ENCODE results near the gene SPDYE4.

The SPDYE4 gene

DNA sequence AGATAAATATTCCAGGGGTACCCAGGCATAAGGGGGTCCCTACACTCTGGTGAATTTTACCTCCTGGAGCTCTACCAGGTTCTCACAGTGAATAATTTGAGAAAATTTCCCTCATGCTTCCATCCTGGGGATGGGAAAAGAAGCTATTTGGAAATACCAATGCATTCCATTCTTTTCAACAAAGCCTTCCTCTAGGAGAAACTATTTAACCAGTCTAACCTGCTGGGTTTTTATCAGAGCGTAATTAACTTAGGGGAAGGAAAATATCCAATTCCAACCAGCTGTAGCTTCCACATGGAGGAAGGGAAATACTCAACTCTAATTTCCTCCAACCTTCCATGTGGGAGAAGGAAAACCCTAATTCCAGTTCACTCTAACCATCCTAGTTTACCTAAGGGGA, 23.8 kb upstream of the SPDYE4 start:
- no peak for DNase-seq

DNA sequence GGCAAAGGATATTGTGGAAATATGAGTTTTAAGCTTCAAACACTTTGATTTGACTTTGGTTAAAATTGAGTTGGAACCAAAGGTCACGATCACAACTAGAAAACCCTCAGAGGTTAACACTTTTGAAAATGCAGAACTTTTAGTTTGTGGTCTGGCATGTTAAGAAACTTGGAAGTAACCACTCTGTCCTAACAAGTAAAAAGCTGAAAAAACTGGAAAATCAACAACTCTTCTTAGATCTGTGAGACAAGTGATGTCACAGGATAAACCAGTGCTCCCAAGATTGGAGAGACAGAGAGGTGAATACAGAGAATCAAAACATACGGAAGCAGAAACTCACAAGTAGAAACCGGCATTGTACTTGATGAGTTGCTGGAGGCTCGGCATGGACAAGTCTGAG, 23.4 kb upstream of the SPDYE4 start:
- DNase-seq = no peak

DNA sequence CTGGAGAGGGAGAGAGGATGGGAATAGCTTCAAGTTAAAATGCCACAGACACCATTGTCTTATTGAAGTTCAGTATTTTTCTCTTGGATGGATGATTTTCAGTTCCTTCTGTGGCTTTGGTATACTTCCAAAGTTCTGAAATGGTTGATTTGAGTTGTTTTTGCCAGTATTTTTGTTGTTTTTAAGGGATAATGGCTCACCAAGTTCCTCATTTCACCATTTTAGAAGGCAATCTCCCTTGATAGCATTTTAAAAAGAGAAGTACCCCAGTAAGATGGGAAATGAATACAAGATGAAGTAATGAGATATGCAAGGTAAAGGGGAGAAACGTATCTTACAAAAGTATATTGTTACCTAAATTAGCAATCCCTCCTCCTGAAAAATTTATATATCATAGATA, 18.5 kb upstream of the SPDYE4 start:
- DNase-seq = no peak

DNA sequence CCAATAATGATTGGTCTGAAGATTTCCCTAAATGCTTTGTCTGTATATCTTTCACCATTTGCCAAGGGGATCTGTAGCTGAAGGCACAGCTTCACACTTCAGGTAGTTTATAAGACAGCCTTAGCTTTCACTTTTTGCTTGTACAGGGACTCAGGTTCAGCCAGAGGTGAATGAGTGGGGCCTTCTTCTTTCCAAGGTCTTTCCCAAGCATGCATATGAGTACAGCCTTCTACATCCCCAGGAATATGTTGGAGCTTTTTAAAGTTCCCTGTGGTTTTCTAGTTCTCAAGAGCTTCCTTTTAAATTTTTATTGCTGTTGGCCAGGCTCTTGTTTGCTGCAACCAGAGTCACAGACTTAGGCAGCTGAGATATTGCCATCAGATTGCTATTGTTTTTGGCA, 17.9 kb upstream of the SPDYE4 start:
- DNase-seq = no peak

DNA sequence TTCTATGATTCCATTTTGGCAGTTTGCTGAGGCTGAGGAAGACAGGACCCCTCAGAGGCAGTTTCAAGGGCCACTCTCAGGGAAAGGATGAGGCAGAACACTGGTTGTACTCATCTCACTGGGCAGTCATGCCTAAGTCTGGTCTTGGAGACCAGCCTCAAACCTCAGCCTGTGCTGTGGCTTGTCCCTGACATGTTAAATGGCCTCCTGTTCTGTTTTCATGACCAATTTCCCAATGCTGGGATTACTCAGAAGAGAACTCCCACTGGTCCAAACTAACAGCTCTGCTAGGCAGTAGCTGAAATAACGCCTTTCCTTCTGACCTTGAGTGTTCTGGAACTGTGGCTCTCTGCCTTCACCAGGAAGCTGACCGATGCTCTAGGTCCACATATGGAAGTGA, 8.4 kb upstream of the SPDYE4 start:
- no peak for DNase-seq

DNA sequence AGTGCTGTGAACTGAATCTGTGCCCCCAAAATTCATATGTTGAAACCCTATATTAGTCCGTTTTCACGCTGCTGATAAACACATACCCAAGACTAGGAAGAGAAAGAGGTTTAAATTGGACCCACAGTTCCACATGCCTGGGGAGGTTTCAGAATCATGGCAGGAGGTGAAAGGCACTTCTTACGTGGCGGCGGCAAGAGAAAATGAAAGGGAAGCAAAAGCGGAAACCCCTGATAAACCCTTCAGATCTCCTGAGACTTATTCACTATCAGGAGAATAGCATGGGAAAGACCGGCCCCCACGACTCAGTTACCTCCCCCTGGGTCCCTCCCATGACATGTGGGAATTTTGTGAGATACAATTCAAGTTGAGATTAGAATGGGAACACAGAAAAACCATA, 3.7 kb upstream of the SPDYE4 start:
- no peak for DNase-seq

DNA sequence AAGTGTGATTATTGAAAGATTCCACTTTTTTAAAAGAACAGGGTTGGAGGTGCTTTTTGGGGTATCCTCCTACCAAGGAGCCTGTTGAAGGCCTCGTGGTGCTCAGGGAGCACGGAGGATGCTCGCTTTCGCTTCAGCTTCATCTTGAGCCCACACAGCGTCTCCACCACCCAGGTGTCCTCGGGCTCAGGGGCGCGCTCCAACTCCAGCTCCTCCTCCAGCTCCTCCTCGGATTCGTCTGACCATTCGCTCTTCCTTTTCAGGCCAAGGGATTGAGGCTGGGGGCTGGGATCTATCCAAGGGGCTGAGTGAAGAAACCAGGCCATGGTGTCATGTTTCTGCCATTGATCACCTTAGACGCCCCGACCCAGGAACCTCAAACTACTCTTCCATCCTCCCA, 1.2 kb downstream of the SPDYE4 start:
- no peak for DNase-seq

DNA sequence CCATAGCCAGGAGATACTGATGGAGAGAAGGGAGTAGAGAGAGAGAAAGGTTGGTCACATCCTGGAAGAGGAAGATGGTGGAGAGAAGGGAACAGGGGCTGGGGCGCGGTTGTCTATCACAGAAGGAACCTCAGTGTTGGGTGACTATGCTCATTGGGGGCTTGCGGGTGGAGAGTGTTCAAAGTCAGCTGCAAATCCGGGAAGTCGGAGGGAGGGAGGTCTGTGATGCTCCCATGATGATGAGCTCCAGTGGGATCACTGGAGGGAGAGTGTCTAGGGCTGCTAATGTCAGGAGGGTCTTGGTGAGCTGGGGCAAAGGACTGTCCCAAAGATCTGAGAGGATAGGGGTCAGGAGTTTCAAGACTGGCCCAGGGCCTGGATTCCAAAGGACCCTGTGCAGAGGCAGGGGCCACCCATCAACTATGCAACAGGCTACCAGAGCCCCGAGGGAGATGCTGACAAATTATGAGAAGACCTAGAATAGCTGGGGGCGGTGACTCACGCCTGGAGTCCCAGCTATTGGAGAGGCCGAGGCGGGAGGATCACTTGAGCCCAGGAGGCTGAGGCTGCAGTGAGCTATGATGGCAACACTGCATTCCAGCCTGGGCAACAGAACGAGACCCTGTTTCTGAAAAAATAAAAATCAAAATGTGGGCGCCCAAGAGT, 2.6 kb downstream of the SPDYE4 start:
- DNase-seq = no peak

DNA sequence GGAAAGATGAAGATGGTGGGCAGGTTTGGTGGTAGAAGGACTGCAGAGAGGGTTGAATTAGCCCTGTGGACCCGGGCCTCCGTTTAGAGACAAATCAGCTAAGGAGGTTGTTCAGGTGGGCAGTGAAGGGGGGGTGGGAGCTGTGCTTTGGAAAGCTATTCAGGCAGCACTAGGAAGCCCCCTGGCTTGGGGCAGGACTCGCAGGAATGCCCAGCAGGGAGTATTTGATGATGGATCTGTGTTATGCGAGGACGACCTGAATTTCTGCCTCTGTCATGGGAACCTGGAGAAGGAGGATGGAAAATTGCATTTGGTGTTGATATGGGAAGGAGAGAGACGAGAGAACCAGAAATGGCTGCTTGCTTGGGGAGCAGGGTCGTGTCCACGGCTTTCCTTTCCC, 3.5 kb downstream of the SPDYE4 start:
- DNase-seq = no peak

DNA sequence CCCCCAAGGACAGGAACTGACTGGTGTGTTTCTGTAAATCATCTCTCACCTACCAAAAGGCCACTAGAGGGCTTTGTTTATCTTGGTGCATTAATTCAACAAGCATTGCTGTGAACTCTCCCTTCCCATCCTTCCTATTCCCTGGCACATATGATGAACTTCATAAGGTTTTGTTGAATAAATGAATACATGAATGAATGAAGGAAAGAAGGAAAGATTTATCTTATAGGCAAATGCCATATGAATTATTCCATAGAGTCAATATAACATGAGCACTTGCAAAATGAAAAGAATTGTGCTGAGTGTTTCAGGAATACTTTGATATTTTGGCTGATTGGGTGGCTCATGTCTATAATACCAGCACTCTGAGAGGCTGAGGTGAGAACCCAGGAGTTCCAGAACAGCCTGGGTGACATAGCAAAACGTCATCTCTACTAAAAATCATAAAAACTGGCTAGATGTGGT, 4.3 kb downstream of the SPDYE4 start:
- DNase-seq = no peak

DNA sequence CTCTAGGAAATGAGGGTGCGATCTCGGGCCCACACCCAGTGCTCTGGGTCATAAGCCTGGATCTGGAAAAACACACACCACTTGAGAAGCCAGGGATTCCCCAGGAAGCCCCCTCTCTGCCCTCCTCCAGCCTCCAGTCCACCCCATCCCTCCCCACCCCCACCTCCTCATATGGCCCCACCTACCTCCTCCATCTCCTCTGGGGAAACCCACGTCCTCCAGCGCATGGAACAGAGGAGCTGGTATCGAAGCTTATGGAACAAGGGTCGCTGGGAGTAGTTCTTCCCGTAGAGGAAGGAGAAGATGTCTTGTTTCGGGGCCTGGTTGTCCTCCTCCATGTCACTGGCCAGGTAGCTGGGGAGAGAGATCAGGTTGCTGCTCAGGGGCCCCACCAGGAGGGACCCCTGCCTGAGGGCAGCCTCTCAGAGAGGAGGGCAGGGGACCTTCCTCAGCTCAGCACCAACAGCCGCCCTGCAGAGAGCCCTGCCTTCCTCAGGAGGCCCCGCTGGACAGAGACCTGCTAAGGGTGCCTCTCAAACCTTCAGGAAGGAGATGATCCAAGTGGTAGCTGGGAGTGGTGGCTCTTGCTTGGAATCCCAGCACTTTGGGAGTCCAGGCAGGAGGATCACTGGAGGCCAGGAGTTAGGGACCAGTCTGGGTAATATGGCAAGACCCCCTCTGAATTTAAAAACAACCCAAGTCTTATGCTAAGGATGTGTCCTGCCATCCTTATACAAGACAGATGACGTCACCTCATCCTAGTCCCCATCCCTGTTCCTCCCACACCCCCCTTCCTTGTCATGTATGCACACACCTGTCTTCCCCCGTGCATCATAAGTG, 5.0 kb downstream of the SPDYE4 start:
- no peak for DNase-seq

DNA sequence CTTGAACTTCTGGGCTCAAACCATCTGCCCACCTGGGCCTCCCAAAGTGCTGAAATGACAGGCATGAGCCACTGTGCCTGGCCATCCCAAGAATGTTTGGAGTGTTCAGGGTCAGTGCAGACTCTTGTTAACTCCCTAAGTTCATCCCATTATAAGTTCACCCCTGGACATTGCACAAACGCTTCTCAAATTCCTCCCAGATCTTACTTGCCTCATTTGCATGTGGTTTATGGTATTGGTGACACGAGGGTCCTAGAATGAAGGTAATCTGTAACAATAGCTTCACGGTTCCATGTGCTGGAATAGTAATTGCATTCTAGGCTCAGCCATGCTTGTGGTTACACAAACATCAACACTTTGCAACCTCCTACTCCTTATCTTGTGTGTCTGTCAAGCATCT, 8.7 kb downstream of the SPDYE4 start:
- DNase-seq = no peak

DNA sequence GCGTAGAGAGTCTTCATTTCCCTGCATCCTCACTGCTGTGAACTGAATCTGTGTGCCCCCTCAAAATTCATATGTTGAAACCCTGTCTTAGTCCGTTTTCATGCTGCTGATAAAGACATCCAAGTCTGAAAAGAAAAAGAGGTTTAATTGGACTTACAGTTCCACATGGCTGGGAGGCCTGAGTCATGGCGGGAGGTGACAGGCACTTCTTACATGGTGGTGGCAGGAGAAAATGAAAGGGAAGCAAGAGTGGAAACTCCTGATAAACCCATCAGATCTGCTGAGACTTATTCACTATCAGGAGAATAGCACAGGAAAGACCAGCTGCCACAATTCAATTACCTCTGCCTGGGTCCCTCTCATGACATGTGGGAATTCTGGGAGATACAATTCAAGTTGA, 10.6 kb downstream of the SPDYE4 start:
- no peak for DNase-seq

DNA sequence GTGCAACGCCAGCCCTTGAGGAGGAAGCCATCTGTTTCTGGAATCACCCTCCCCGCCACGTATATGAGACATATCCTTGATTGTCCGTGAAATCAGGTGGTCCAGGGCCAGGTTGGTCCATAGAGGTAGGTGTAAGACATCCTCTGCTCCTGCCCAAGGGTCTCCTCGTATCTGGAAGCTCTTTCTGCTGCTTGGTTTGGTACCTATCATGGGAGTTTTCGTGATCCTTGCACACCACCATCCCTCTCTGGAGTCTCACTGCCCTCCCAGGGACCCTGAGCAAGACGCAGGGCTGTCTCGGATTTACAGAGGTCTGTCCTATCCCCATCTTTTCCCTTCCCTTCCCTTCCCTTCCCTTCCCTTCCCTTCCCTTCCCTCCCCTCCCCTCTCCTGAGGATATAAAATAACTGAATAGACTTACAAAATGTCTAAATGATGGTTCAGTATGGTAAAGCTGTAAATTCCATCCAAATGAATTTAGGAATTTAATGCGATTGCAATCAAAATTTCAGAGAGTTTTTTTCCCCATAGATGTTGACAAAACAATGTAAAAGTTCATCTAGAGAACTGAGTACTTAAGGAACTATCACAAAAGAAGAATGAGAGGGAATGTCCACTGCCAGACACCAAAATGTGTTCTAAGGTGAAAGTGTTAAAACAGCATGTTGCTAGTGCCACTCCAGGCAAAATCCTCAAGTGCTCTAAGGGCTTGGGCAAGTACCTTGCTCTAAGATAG, 11.7 kb downstream of the SPDYE4 start:
- DNase-seq = no peak

DNA sequence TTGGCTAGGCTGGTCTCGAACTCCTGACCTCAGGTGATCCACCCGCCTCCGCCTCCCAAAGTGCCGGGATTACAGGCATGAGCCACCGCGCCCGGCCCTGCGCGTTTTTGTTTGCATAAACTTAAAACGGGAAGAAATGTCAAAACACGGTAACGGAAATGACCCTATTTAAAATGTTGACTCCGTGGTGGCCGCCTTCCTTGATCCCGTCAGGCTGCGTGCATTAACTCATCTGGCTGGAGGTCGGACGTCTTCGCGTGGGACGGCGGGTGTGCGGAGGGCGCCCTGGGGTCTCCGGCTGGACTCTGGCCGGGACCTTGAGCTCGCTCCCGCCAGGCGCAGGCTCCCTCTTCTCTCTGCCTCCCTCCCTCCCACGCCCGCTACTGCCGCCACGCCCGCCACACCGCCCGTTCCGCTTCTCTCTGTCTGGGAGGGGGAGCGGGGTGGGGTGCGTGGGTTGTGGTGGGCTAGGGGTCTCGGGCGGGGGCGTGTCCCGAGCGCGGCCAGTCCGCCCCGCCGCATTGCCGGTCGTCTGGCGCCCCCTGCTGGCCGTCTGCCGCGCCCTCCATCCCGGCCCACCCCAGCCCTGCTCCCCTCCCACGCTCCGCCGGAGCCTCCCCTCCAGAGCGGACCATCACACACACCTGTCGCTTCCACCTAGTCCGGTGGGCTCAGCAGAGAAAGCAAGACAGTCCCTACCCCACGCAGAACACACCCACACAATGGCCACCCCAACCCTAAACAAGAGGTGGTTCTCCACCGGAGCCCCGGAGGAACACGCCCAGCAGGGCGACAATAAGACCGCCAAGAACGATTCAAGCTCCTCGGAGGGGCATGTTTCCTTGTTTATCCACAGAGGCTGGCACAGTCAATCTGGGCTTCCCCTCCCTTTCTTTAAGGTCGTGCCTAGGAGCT, 12.5 kb downstream of the SPDYE4 start:
- DNase-seq = peak; percentile 35

DNA sequence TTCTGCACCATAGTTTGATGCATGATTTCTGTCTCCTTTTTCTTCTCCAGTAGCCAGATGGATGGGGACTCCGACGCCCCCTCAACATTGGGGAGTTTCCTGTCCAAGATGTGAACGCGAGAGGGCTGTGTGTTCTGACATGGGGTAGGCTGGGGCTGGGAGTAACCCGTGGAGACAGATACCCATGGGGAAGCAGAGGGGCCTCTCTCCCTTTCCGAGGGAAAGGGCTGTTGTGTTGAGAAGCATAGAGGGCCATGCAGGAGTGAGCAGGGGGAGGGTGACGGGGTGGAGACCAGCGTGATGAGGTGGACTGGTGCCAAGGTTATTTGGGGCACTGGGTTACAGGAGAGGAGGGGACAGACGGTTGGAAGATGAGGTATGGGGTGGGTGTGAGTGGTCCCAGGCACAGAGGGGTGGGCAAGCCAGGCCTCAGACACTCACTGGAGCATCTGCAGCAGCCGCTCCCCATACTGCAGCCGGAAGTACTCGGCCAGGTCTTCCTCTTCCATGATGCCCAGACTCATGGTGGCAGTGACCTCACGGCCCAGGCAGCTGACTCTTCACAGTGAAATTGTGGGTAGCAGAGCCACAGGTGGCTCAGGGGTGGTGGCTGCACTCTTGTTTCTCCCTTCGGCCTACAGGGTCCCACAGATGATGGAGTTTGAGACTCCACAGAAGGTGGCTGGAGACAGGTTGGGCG, 14.1 kb downstream of the SPDYE4 start:
- DNase-seq = no peak

DNA sequence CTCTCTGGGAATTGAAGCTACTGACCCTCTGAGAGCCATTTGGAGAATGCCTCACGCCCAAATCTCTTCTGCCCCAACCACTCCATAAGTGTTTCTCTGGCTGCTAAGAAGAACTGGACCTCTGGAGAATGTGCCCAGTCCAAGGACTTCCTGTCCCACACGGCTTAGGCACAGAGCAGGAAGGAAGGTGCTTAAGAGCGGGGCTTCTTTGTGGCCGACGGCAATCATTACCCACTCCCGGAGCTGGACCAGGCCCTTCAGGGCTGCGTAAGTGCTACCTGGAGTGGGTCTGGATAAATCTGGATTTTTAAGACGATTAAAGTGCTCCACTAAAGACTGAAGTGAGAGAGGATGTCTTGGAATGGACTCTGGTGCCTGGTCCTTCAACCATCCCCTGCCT, 15.5 kb downstream of the SPDYE4 start:
- DNase-seq = no peak

DNA sequence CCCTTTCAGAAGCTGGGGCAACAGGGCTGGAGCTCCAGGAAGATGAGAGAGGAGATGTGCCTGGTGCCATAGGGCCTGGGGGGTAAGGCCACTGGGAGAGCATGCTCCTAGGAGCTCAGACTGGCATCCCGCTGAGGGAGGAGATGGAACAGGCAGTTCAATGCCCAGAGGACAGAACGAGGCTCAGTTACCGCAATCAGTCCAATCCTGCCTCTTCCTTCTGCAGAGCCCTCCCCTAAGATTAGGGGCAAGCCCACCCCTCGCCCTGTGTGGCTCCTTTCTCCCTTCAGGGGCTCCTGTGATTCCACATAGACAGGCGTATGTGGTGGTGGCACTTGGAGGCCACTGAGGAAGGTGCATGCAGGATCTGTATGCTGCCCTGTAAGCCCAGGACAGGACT, 16.1 kb downstream of the SPDYE4 start:
- DNase-seq = no peak

DNA sequence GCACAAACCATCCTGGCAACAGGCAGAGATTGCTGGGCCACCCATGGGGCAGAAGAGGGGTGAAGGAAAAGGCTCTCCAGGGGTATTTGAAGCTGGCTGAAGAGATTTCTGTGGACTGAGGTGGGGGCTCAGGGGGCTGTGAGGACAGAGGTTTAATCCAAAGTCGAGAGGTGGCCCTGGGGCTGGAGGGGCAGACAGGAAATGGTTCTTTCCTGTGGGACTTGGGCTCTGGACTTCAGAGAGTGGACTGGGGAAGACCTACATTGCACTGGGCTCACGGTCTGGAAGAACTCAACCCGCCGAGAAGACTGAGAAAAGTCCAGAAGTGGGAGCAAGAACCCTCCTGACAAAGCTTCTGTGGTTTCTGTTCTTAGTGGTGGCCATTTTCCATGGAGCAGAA, 16.6 kb downstream of the SPDYE4 start:
- no peak for DNase-seq

DNA sequence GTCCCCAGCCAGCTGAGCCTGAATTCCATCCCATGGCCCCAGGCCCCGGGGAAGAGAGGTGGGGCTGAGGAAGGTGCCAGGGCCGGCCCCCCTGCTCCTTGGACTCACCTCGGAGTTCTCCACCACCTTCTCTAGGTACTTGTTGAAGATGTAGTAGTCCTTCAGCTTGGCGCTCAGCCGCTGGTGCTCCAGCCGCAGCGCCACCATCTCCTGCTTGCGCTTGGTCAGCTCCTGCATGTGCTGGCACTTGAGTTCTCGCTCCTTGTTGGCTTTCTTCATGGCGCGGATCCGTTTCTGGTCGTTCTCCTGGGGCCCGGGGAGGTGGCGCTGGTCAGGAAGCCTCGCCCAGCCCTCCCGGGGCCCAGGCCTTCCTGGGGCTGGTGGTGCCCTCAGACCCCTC, 17.0 kb downstream of the SPDYE4 start:
- no peak for DNase-seq

DNA sequence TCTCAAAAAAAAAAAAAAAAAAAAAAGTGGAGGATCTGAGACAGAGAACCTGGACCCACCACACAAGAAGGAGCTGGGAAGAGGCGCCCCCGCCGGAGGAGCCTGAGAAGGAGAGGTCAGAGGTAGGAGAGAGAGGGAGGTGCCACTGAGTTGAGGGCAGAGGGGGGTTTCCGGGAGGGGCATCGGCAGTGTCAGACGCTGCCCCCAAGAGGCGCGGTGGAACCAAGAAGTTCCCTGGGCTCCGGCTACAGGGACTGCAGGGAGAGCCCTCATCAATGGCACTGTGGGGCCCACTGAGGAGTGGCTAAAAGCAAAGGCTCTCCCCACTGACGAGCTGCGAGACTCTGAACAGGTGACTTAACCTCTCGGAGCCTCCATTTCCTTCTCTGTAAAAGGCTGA, 17.9 kb downstream of the SPDYE4 start:
- DNase-seq = no peak

DNA sequence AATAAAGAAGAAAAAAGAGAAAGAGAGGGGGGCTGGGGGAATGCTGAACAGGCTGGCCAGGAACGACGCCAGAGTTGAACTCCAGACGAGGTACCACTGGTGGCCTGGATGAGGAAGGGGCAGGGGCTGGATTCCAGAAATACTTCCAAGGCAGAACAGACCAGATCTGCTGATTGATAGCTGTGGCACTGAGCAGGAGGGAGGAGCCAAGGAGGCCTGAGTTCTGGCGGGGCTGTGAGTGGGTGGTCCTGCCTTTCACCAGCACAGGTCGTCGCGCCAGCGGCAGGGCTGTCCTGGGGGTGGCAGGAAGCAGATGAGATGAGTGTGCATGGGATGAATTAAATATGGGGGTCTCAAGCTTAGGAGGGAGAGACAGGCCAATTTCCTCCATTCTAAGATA, 19.2 kb downstream of the SPDYE4 start:
- DNase-seq = no peak

Measured in RPMI8226 (cell line).